Lung (tissue), 12 donors: ENCODE data around the gene GSTM4. TPM values are rescaled to one million over a fixed set of nuclear protein-coding genes. Genes with fewer than 3 reads are reported as not detected.

Experiments
- ATAC-seq: fragments of 200-7000 bp; cut with Tn5 transposase; one replicate; pipeline ENCODE4 v1.9.1; 2020; ENCODE audit warnings: moderate number of reproducible peaks; ENCODE audit not compliant: insufficient read depth, low FRiP score
- DNase-seq, 3 donors: peaks; one replicate each; pipeline ENCODE4 v3.0.0-alpha.2; 2013 to 2017
- H3K27ac ChIP-seq, 2 donors: one replicate each; pipeline ENCODE4 v1.5.1; 2013; ENCODE audit warnings: mild to moderate bottlenecking in 2 of 2, moderate library complexity in 2 of 2, control low read depth in 1 of 2, inconsistent platforms in 1 of 2, low read depth in 1 of 2, low read length in 1 of 2
- H3K27me3 ChIP-seq, 3 donors: one replicate each; pipeline ENCODE4 v1.5.1; 2013; ENCODE audit warnings: low read length in 2 of 3; ENCODE audit not compliant: control insufficient read depth in 3 of 3, insufficient read depth in 3 of 3
- H3K36me3 ChIP-seq, 4 donors: one replicate each; pipeline ENCODE4 v1.5.1; 2013; ENCODE audit warnings: low read length in 4 of 4, mild to moderate bottlenecking in 1 of 4, moderate library complexity in 1 of 4; ENCODE audit not compliant: control insufficient read depth in 4 of 4, insufficient read depth in 4 of 4
- H3K4me1 ChIP-seq, 5 donors: one replicate each; pipeline ENCODE4 v1.5.1; 2013; ENCODE audit warnings: low read length in 5 of 5, mild to moderate bottlenecking in 2 of 5, moderate library complexity in 1 of 5; ENCODE audit not compliant: control insufficient read depth in 5 of 5, insufficient read depth in 5 of 5
- H3K4me3 ChIP-seq: one replicate; pipeline ENCODE4 v1.5.1; 2013; ENCODE audit warnings: mild to moderate bottlenecking, control low read depth, moderate library complexity
- H3K9ac ChIP-seq, 2 donors: one replicate each; pipeline ENCODE4 v1.5.1; 2013; ENCODE audit warnings: low read length in 2 of 2, control low read depth in 1 of 2; ENCODE audit not compliant: insufficient read depth in 1 of 2
- H3K9me3 ChIP-seq, 4 donors: one replicate each; pipeline ENCODE4 v1.5.1; 2013; ENCODE audit warnings: low read length in 3 of 4, mild to moderate bottlenecking in 1 of 4, moderate library complexity in 1 of 4; ENCODE audit not compliant: control insufficient read depth in 4 of 4, insufficient read depth in 3 of 4
- CTCF ChIP-seq: IDR thresholded peaks from 2 replicates; pipeline ENCODE4 v1.5.1; 2012; ENCODE audit warnings: mild to moderate bottlenecking; ENCODE audit errors: control extremely low read depth, extremely low read depth
- WGBS, 2 donors: extraction: QIAGEN DNeasy Blood & Tissue Kit; methylation state at CpG; one replicate each; pipeline ENCODE4 v1.1.7; 2013; 5-methylcytosine and 5-hydroxymethylcytosine counted together
- polyA plus RNA-seq, 2 donors: library from polyadenylated mRNA; stranded (reverse); fragments of 200-250 nt; gene quantifications; one replicate each; pipeline ENCODE4 v1.2.1, GENCODE V29; 2013
- total RNA-seq, 2 donors: library from RNA; depleted of rRNA in 1 of 2; stranded (reverse); fragments of >200 nt in 1 of 2; gene quantifications; one replicate each; pipeline ENCODE4 v1.2.1, GENCODE V29; 2014 to 2021
- donor health status: control.
- donor health status: control.
- donor health status: Bipolar disorder and iron deficiency.
- donor health status: healthy.
- donor health status: DM: yes; HTN: yes; CAD: no.

The GSTM4 gene
- total and polyA plus RNA-seq, 4 donors, result 8.8 to 19.7 (median 17.9) TPM

GRCh38 chr1:109623601-109624161, 32.2 kb upstream of the GSTM4 start:
- no peak for ATAC-seq
- Histone ChIP-seq H3K4me1 (peaks cover 0 to 61% (median 19%) of the 10 kb centered on the region in 5 donors), H3K4me3 (no peak overlapping the region), H3K9me3 (no peaks in the 10 kb centered on the region), H3K27ac (no peak overlapping the region), H3K27me3 (no peaks in the 10 kb centered on the region), H3K36me3 (peaks cover 0 to 26% (median 8%) of the 10 kb centered on the region in 4 donors), H3K9ac (no peak overlapping the region)
- 44 to 76% methylated on average over 11 of the region's 11 CpGs for WGBS, 2 donors
- no peak for DNase-seq
- no peak for TF ChIP-seq CTCF

GRCh38 chr1:109624201-109625010, 31.5 kb upstream of the GSTM4 start:
- H3K4me1 ChIP-seq, result peaks cover 0 to 56% (median 17%) of the 10 kb centered on the region in 5 donors
- H3K9ac ChIP-seq, result no peak overlapping the region
- H3K27ac ChIP-seq, result no peak overlapping the region
- H3K36me3 ChIP-seq, result peaks cover 0 to 33% (median 13%) of the 10 kb centered on the region in 4 donors
- H3K27me3 ChIP-seq, result no peaks in the 10 kb centered on the region
- H3K4me3 ChIP-seq, result no peak overlapping the region
- ATAC-seq, result no peak
- no peak for TF ChIP-seq CTCF
- no peaks in the 10 kb centered on the region for H3K9me3 ChIP-seq
- WGBS, 2 donors, result 51 to 73% methylated on average over 17 of the region's 17 CpGs
- DNase-seq, result no peak

GRCh38 chr1:109625176-109625575, 30.7 kb upstream of the GSTM4 start:
- TF ChIP-seq CTCF, result no peak
- no peak for ATAC-seq
- Histone ChIP-seq H3K4me3 (no peak overlapping the region), H3K9ac (no peak overlapping the region), H3K4me1 (peaks cover 0 to 50% (median 16%) of the 10 kb centered on the region in 5 donors), H3K27me3 (no peaks in the 10 kb centered on the region), H3K36me3 (peaks cover 0 to 41% (median 15%) of the 10 kb centered on the region in 4 donors), H3K9me3 (no peaks in the 10 kb centered on the region), H3K27ac (no peak overlapping the region)
- DNase-seq, result no peak
- 87 to 94% methylated on average over 16 of the region's 16 CpGs for WGBS, 2 donors
